Measurements from ENCODE around the gene ZSCAN18.
A peak's percentile ranks its signal among the peaks of the same experiment; 100 is the strongest.

The ZSCAN18 gene

GRCh38 chr19:58108546-58108817, 10.5 kb upstream of the ZSCAN18 start:
- H3K36me3 ChIP-seq (ENCODE audit: control insufficient read depth in 2 of 2, insufficient read depth in 2 of 2, low read length in 2 of 2), result no peaks in the 10 kb centered on the region
- H3K9ac ChIP-seq (ENCODE audit: low read length in 2 of 2), result no peak overlapping the region
- H3K9me3 ChIP-seq (ENCODE audit: control insufficient read depth in 2 of 2, low read length in 2 of 2), result peaks cover 37 to 54% of the 10 kb centered on the region in 2 donors
- no peaks in the 10 kb centered on the region for H3K4me1 ChIP-seq (ENCODE audit: control insufficient read depth, insufficient read depth, low read length)
- no peak overlapping the region for H3K4me3 ChIP-seq (ENCODE audit: low read length in 2 of 2)
- no peak overlapping the region for H3K27ac ChIP-seq (ENCODE audit: low read length)
- H3K27me3 ChIP-seq (ENCODE audit: control insufficient read depth in 1 of 2, insufficient read depth in 2 of 2, low read length in 2 of 2), result no peaks in the 10 kb centered on the region

GRCh38 chr19:58107778-58108545, 9.9 kb upstream of the ZSCAN18 start:
- no peak overlapping the region for H3K9ac ChIP-seq (ENCODE audit: low read length in 2 of 2)
- no peak overlapping the region for H3K27ac ChIP-seq (ENCODE audit: low read length)
- no peaks in the 10 kb centered on the region for H3K27me3 ChIP-seq (ENCODE audit: control insufficient read depth in 1 of 2, insufficient read depth in 2 of 2, low read length in 2 of 2)
- H3K36me3 ChIP-seq (ENCODE audit: control insufficient read depth in 2 of 2, insufficient read depth in 2 of 2, low read length in 2 of 2), result no peaks in the 10 kb centered on the region
- no peaks in the 10 kb centered on the region for H3K4me1 ChIP-seq (ENCODE audit: control insufficient read depth, insufficient read depth, low read length)
- H3K9me3 ChIP-seq (ENCODE audit: control insufficient read depth in 2 of 2, low read length in 2 of 2), result peaks cover 37 to 48% of the 10 kb centered on the region in 2 donors
- peak overlapping the region in 1 of 2 donors; percentile 36 for H3K4me3 ChIP-seq (ENCODE audit: low read length in 2 of 2)

GRCh38 chr19:58098682-58098998, 609 bp upstream of the ZSCAN18 start:
- Histone ChIP-seq H3K27ac (ENCODE audit: low read length) (peak overlapping the region; percentile 99), H3K27me3 (ENCODE audit: control insufficient read depth in 1 of 2, insufficient read depth in 2 of 2, low read length in 2 of 2) (no peaks in the 10 kb centered on the region), H3K9me3 (ENCODE audit: control insufficient read depth in 2 of 2, low read length in 2 of 2) (peaks cover 0 to 32% of the 10 kb centered on the region in 2 donors), H3K4me3 (ENCODE audit: low read length in 2 of 2) (peak overlapping the region; percentile 61 to 98), H3K4me1 (ENCODE audit: control insufficient read depth, insufficient read depth, low read length) (peaks cover 19% of the 10 kb centered on the region), H3K36me3 (ENCODE audit: control insufficient read depth in 2 of 2, insufficient read depth in 2 of 2, low read length in 2 of 2) (peaks cover 0 to 2% of the 10 kb centered on the region in 2 donors), H3K9ac (ENCODE audit: low read length in 2 of 2) (peak overlapping the region; percentile 82 to 100)

- Histone ChIP-seq H3K27ac (ENCODE audit: low read length) (no peak overlapping the region), H3K4me1 (ENCODE audit: control insufficient read depth, insufficient read depth, low read length) (peaks cover 19% of the 10 kb centered on the region), H3K27me3 (ENCODE audit: control insufficient read depth in 1 of 2, insufficient read depth in 2 of 2, low read length in 2 of 2) (no peaks in the 10 kb centered on the region), H3K9me3 (ENCODE audit: control insufficient read depth in 2 of 2, low read length in 2 of 2) (peaks cover 0 to 41% of the 10 kb centered on the region in 2 donors), H3K9ac (ENCODE audit: low read length in 2 of 2) (peak overlapping the region; percentile 64 to 82), H3K4me3 (ENCODE audit: low read length in 2 of 2) (peak overlapping the region; percentile 61 to 98), H3K36me3 (ENCODE audit: control insufficient read depth in 2 of 2, insufficient read depth in 2 of 2, low read length in 2 of 2) (peaks cover 0 to 2% of the 10 kb centered on the region in 2 donors)
These were observed 682 bp downstream of the ZSCAN18 start for GRCh38 chr19:58097349-58097748.

- peak overlapping the region; percentile 64 to 82 for H3K9ac ChIP-seq (ENCODE audit: low read length in 2 of 2)
- H3K4me1 ChIP-seq (ENCODE audit: control insufficient read depth, insufficient read depth, low read length), result peaks cover 19% of the 10 kb centered on the region
- no peaks in the 10 kb centered on the region for H3K27me3 ChIP-seq (ENCODE audit: control insufficient read depth in 1 of 2, insufficient read depth in 2 of 2, low read length in 2 of 2)
- peak overlapping the region; percentile 61 to 98 for H3K4me3 ChIP-seq (ENCODE audit: low read length in 2 of 2)
- no peak overlapping the region for H3K27ac ChIP-seq (ENCODE audit: low read length)
- H3K9me3 ChIP-seq (ENCODE audit: control insufficient read depth in 2 of 2, low read length in 2 of 2), result peaks cover 0 to 43% of the 10 kb centered on the region in 2 donors
- peaks cover 0 to 3% of the 10 kb centered on the region in 2 donors for H3K36me3 ChIP-seq (ENCODE audit: control insufficient read depth in 2 of 2, insufficient read depth in 2 of 2, low read length in 2 of 2)
These were observed 1.1 kb downstream of the ZSCAN18 start for GRCh38 chr19:58096884-58097283.

- Histone ChIP-seq H3K9ac (ENCODE audit: low read length in 2 of 2) (no peak overlapping the region), H3K27ac (ENCODE audit: low read length) (no peak overlapping the region), H3K36me3 (ENCODE audit: control insufficient read depth in 2 of 2, insufficient read depth in 2 of 2, low read length in 2 of 2) (peaks cover 0 to 7% of the 10 kb centered on the region in 2 donors), H3K9me3 (ENCODE audit: control insufficient read depth in 2 of 2, low read length in 2 of 2) (peaks cover 0 to 42% of the 10 kb centered on the region in 2 donors), H3K27me3 (ENCODE audit: control insufficient read depth in 1 of 2, insufficient read depth in 2 of 2, low read length in 2 of 2) (no peaks in the 10 kb centered on the region), H3K4me1 (ENCODE audit: control insufficient read depth, insufficient read depth, low read length) (peaks cover 19% of the 10 kb centered on the region), H3K4me3 (ENCODE audit: low read length in 2 of 2) (peak overlapping the region in 1 of 2 donors; percentile 15)
These were observed 2.7 kb downstream of the ZSCAN18 start for GRCh38 chr19:58095328-58095727.

GRCh38 chr19:58093071-58093470, 5.0 kb downstream of the ZSCAN18 start:
- peaks cover 0 to 54% of the 10 kb centered on the region in 2 donors for H3K9me3 ChIP-seq (ENCODE audit: control insufficient read depth in 2 of 2, low read length in 2 of 2)

GRCh38 chr19:58091251-58091995, 6.6 kb downstream of the ZSCAN18 start:
- H3K9me3 ChIP-seq (ENCODE audit: control insufficient read depth in 2 of 2, low read length in 2 of 2), result peaks cover 0 to 64% of the 10 kb centered on the region in 2 donors

More at GRCh38 chr19:58093071-58093470, 5.0 kb downstream of the ZSCAN18 start:
- Histone ChIP-seq H3K27ac (ENCODE audit: low read length) (no peak overlapping the region), H3K4me1 (ENCODE audit: control insufficient read depth, insufficient read depth, low read length) (peaks cover 15% of the 10 kb centered on the region), H3K4me3 (ENCODE audit: low read length in 2 of 2) (no peak overlapping the region), H3K9ac (ENCODE audit: low read length in 2 of 2) (no peak overlapping the region), H3K36me3 (ENCODE audit: control insufficient read depth in 2 of 2, insufficient read depth in 2 of 2, low read length in 2 of 2) (peaks cover 5 to 11% of the 10 kb centered on the region in 2 donors), H3K27me3 (ENCODE audit: control insufficient read depth in 1 of 2, insufficient read depth in 2 of 2, low read length in 2 of 2) (no peaks in the 10 kb centered on the region)

GRCh38 chr19:58089846-58090245, 8.2 kb downstream of the ZSCAN18 start:
- Histone ChIP-seq H3K9ac (ENCODE audit: low read length in 2 of 2) (no peak overlapping the region), H3K4me1 (ENCODE audit: control insufficient read depth, insufficient read depth, low read length) (no peaks in the 10 kb centered on the region), H3K27ac (ENCODE audit: low read length) (no peak overlapping the region), H3K36me3 (ENCODE audit: control insufficient read depth in 2 of 2, insufficient read depth in 2 of 2, low read length in 2 of 2) (peaks cover 32 to 36% of the 10 kb centered on the region in 2 donors), H3K27me3 (ENCODE audit: control insufficient read depth in 1 of 2, insufficient read depth in 2 of 2, low read length in 2 of 2) (no peaks in the 10 kb centered on the region), H3K9me3 (ENCODE audit: control insufficient read depth in 2 of 2, low read length in 2 of 2) (peaks cover 0 to 63% of the 10 kb centered on the region in 2 donors), H3K4me3 (ENCODE audit: low read length in 2 of 2) (no peak overlapping the region)

More at GRCh38 chr19:58091251-58091995, 6.6 kb downstream of the ZSCAN18 start:
- no peaks in the 10 kb centered on the region for H3K27me3 ChIP-seq (ENCODE audit: control insufficient read depth in 1 of 2, insufficient read depth in 2 of 2, low read length in 2 of 2)
- H3K4me1 ChIP-seq (ENCODE audit: control insufficient read depth, insufficient read depth, low read length), result peaks cover 5% of the 10 kb centered on the region
- no peak overlapping the region for H3K9ac ChIP-seq (ENCODE audit: low read length in 2 of 2)
- peaks cover 17 to 25% of the 10 kb centered on the region in 2 donors for H3K36me3 ChIP-seq (ENCODE audit: control insufficient read depth in 2 of 2, insufficient read depth in 2 of 2, low read length in 2 of 2)
- H3K27ac ChIP-seq (ENCODE audit: low read length), result no peak overlapping the region
- no peak overlapping the region for H3K4me3 ChIP-seq (ENCODE audit: low read length in 2 of 2)

- Histone ChIP-seq H3K9ac (ENCODE audit: low read length in 2 of 2) (no peak overlapping the region), H3K27me3 (ENCODE audit: control insufficient read depth in 1 of 2, insufficient read depth in 2 of 2, low read length in 2 of 2) (no peaks in the 10 kb centered on the region), H3K36me3 (ENCODE audit: control insufficient read depth in 2 of 2, insufficient read depth in 2 of 2, low read length in 2 of 2) (peaks cover 45% of the 10 kb centered on the region in 2 donors), H3K27ac (ENCODE audit: low read length) (no peak overlapping the region), H3K4me1 (ENCODE audit: control insufficient read depth, insufficient read depth, low read length) (no peaks in the 10 kb centered on the region), H3K9me3 (ENCODE audit: control insufficient read depth in 2 of 2, low read length in 2 of 2) (peaks cover 6 to 68% of the 10 kb centered on the region in 2 donors), H3K4me3 (ENCODE audit: low read length in 2 of 2) (no peak overlapping the region)
These were observed 9.4 kb downstream of the ZSCAN18 start for GRCh38 chr19:58088521-58089052.

All from stomach smooth muscle (tissue), 2 donors.